Vagina (tissue), 2 donors: Measurements from ENCODE around the gene BLMH.

Experiments used
- POLR2A ChIP-seq, 2 donors: fragments of 450-650 bp; IDR thresholded peaks; one replicate each; pipeline ENCODE4 v1.6.1; 2017; ENCODE audit warnings: antibody characterized with exemption in 2 of 2, mild to moderate bottlenecking in 2 of 2, moderate library complexity in 2 of 2
- TF ChIP-seq, protein P1 (sequence below), 3 experiments: fragments of 450-650 bp in 2 of 3; fragments of 200-600 bp in 1 of 3; sonication (generic) in 1 of 3; IDR thresholded peaks; one replicate each; pipeline ENCODE4 v1.5.1; 2017 to 2019; ENCODE audit warnings: antibody characterized with exemption in 3 of 3, mild to moderate bottlenecking in 2 of 3, moderate library complexity in 2 of 3

DNA sequence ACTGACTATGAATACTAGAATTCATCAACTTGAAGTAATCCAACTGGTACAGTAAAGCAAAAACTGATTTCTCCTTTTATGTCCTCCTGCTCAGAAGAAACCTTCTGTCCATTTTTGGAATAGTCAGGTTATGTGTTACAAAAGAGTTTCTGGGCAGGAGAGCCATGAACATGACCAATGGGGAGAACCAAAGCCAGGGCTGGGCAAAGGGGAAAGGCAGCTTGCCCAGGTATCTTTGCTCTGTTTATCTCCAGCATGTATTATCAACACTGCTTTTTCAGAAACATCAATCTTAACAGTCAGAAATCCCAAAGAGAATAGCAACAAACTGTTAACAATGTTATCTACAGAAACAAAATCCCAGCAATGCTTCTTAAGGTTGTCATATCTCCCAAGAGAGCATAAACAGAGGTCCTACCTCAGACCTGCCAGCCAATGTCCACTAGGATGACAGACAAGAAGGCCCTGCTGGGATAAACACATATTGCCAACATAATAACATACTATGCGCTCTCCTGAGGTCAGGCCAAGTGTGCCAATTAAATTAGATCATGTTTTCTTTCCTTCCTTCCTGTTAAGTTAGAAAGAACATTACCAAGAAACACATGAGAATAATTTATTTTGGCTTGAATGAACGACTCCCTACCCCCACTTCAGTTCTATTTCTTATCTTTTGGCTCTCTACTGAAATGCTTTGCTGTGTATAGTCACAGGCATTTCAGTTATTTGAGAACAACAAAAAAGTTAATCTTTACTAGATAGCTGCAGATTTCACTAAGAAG is 28.0 kb downstream of the BLMH start:
- TF ChIP-seq, protein P1, sequence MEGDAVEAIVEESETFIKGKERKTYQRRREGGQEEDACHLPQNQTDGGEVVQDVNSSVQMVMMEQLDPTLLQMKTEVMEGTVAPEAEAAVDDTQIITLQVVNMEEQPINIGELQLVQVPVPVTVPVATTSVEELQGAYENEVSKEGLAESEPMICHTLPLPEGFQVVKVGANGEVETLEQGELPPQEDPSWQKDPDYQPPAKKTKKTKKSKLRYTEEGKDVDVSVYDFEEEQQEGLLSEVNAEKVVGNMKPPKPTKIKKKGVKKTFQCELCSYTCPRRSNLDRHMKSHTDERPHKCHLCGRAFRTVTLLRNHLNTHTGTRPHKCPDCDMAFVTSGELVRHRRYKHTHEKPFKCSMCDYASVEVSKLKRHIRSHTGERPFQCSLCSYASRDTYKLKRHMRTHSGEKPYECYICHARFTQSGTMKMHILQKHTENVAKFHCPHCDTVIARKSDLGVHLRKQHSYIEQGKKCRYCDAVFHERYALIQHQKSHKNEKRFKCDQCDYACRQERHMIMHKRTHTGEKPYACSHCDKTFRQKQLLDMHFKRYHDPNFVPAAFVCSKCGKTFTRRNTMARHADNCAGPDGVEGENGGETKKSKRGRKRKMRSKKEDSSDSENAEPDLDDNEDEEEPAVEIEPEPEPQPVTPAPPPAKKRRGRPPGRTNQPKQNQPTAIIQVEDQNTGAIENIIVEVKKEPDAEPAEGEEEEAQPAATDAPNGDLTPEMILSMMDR (IDR thresholded peaks at IDR 0.05), result no peak
- no peak for TF ChIP-seq POLR2A (IDR thresholded peaks at IDR 0.05)
